GM23338 (cell line): ENCODE measurements around the gene SEMA4A.

Source experiments
- CTCF ChIP-seq, 2 experiments: fragments of 200-600 bp in 1 of 2; sonication (generic) in 1 of 2; conservative IDR thresholded peaks; 2 replicates each; pipeline versions ENCODE4 v1.5.1 to v1.6.1; 2016 to 2017; ENCODE audit warnings: antibody characterized with exemption in 2 of 2, low read depth in 2 of 2, mild to moderate bottlenecking in 2 of 2, moderate library complexity in 1 of 2
- POLR2AphosphoS5 ChIP-seq: IDR thresholded peaks from 2 replicates; pipeline ENCODE4 v1.6.1; 2016; ENCODE audit warnings: antibody characterized with exemption, low read depth

- TF ChIP-seq CTCF (conservative IDR thresholded peaks at IDR 0.05; ENCODE audit: low read depth in 2 of 2): no peak
- no peak for TF ChIP-seq POLR2AphosphoS5
Observed at GRCh38 chr1:156108057-156108456, 45.3 kb upstream of the SEMA4A start.
